ENCODE results near the gene NDUFS7.

DNA sequence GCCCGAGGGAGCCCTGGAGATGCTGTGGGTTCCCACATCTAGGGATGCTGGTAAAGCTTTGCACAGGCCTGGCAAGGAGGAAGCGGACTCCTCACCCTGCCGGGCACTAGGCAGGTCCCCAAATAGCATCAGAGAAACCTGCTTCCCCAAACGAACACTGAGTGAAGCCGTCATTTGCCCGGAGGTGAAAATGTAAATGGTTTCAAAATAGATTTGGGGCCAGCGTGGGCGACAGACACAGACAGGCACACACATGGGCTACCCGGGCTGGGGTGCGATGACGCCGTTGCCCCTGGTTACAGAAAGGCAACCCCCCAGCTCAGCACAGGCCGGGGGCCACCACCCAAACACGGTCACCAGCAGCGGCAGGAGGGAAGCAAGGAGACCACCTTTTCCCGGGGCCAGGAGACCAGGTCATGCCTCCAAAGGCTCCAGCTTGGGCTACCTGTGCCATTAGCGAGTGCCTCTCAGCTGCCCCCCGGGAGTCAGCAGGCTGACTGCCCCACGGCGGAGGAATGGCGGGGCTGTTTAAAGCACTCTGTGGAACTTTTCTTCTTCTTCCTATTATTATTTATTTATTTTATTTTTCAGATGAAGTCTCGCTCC lies 47.5 kb upstream of the NDUFS7 start:
- no peak for TF ChIP-seq POLR2A (IDR thresholded peaks at IDR 0.05; ENCODE audit: low read depth, low read length)
- no peak for TF ChIP-seq TAF1 (IDR thresholded peaks at IDR 0.05; ENCODE audit: borderline replicate concordance, low read depth, low read length)
